Naive B cell (primary cell): ENCODE results near the gene ADAMTS17. TPM values are rescaled to one million over a fixed set of nuclear protein-coding genes. Genes with fewer than 3 reads are reported as not detected.

Experiments
- ATAC-seq, 2 donors: fragments of 150-1000 bp; cut with Tn5 transposase; 2 replicates each; pipeline ENCODE4 v1.10.0; 2021; ENCODE audit warnings: low read depth in 2 of 2, mild to moderate bottlenecking in 2 of 2, moderate library complexity in 2 of 2
- DNase-seq: peaks from one replicate; pipeline ENCODE4 v3.0.0; 2022
- H3K27ac Mint-ChIP-seq, 6 donors: one replicate each; pipeline ENCODE4 v1.8.0; 2020 to 2022; ENCODE audit warnings: mild to moderate bottlenecking in 6 of 6, mixed read lengths in 6 of 6, moderate library complexity in 5 of 6, inconsistent platforms in 2 of 6
- H3K27me3 Mint-ChIP-seq, 3 donors: one replicate each; pipeline ENCODE4 v1.8.0; 2021 to 2022; ENCODE audit warnings: mixed read lengths in 3 of 3, mild to moderate bottlenecking in 1 of 3
- H3K36me3 Mint-ChIP-seq, 2 donors: one replicate each; pipeline ENCODE4 v1.8.0; 2020 to 2022; ENCODE audit warnings: mixed read lengths in 2 of 2, inconsistent platforms in 1 of 2, mild to moderate bottlenecking in 1 of 2
- H3K4me1 Mint-ChIP-seq, 3 donors: one replicate each; pipeline ENCODE4 v1.8.0; 2020 to 2022; ENCODE audit warnings: mixed read lengths in 3 of 3, inconsistent platforms in 1 of 3, mild to moderate bottlenecking in 1 of 3, moderate library complexity in 1 of 3
- H3K4me3 Mint-ChIP-seq, 8 donors: one replicate each; pipeline ENCODE4 v1.8.0; 2020 to 2022; ENCODE audit warnings: mild to moderate bottlenecking in 8 of 8, mixed read lengths in 8 of 8, moderate library complexity in 8 of 8, inconsistent platforms in 2 of 8
- H3K9me3 Mint-ChIP-seq, 7 donors: one replicate each; pipeline ENCODE4 v1.8.0; 2020 to 2022; ENCODE audit warnings: mixed read lengths in 7 of 7, mild to moderate bottlenecking in 5 of 7, inconsistent platforms in 2 of 7, moderate library complexity in 1 of 7
- polyA plus RNA-seq, 6 donors: library from polyadenylated mRNA; unstranded; fragments of 300-500 nt; fragmentation: Illumina TruSeq; gene quantifications; one replicate each; pipeline ENCODE4 v1.2.3, GENCODE V29; 2021; ENCODE audit warnings: low read depth in 6 of 6

The ADAMTS17 gene
- polyA plus RNA-seq, 6 donors from 2014 or later = not detected

- H3K27ac Mint-ChIP-seq = no peak overlapping the region
- peaks cover 0 to 6% (median 4%) of the 10 kb centered on the region in 3 donors for H3K27me3 Mint-ChIP-seq
- H3K9me3 Mint-ChIP-seq = peaks cover 9 to 36% (median 20%) of the 10 kb centered on the region in 7 donors
- no peak for ATAC-seq
- DNase-seq = no peak
- H3K4me3 Mint-ChIP-seq = no peak overlapping the region
- no peaks in the 10 kb centered on the region for H3K4me1 Mint-ChIP-seq
- peaks cover 0 to 14% of the 10 kb centered on the region in 2 donors for H3K36me3 Mint-ChIP-seq
These were observed 311.1 kb downstream of the ADAMTS17 start for GRCh38 chr15:100030586-100031229.

GRCh38 chr15:100029868-100030479 is 311.8 kb downstream of the ADAMTS17 start:
- ATAC-seq (no peak), DNase-seq (no peak)
- peaks cover 0 to 14% of the 10 kb centered on the region in 2 donors for H3K36me3 Mint-ChIP-seq
- H3K4me3 Mint-ChIP-seq = no peak overlapping the region
- H3K27me3 Mint-ChIP-seq = peaks cover 0 to 6% (median 4%) of the 10 kb centered on the region in 3 donors
- no peaks in the 10 kb centered on the region for H3K4me1 Mint-ChIP-seq
- no peak overlapping the region for H3K27ac Mint-ChIP-seq
- H3K9me3 Mint-ChIP-seq = peaks cover 9 to 36% (median 23%) of the 10 kb centered on the region in 7 donors

- peaks cover 9 to 36% (median 23%) of the 10 kb centered on the region in 7 donors for H3K9me3 Mint-ChIP-seq
- ATAC-seq (no peak), DNase-seq (no peak)
- peaks cover 0 to 4% (median 0%) of the 10 kb centered on the region in 3 donors for H3K27me3 Mint-ChIP-seq
- no peak overlapping the region for H3K27ac Mint-ChIP-seq
- peak overlapping the region in 1 of 8 donors; percentile 42 for H3K4me3 Mint-ChIP-seq
- H3K4me1 Mint-ChIP-seq = no peaks in the 10 kb centered on the region
- H3K36me3 Mint-ChIP-seq = peaks cover 0 to 14% of the 10 kb centered on the region in 2 donors
These were observed 312.7 kb downstream of the ADAMTS17 start for GRCh38 chr15:100029045-100029444.

GRCh38 chr15:100026041-100026440 is 315.7 kb downstream of the ADAMTS17 start:
- peaks cover 0 to 14% of the 10 kb centered on the region in 2 donors for H3K36me3 Mint-ChIP-seq
- H3K4me1 Mint-ChIP-seq = no peaks in the 10 kb centered on the region
- H3K27me3 Mint-ChIP-seq = peaks cover 4 to 10% (median 6%) of the 10 kb centered on the region in 3 donors
- ATAC-seq (no peak), DNase-seq (no peak)
- H3K27ac Mint-ChIP-seq = no peak overlapping the region
- no peak overlapping the region for H3K4me3 Mint-ChIP-seq
- H3K9me3 Mint-ChIP-seq = peaks cover 8 to 36% (median 21%) of the 10 kb centered on the region in 7 donors

GRCh38 chr15:100022806-100023205 is 319.0 kb downstream of the ADAMTS17 start:
- peaks cover 8 to 19% (median 13%) of the 10 kb centered on the region in 3 donors for H3K27me3 Mint-ChIP-seq
- DNase-seq (no peak), ATAC-seq (no peak)
- H3K4me3 Mint-ChIP-seq = no peak overlapping the region
- H3K4me1 Mint-ChIP-seq = no peaks in the 10 kb centered on the region
- H3K9me3 Mint-ChIP-seq = peaks cover 0 to 16% (median 11%) of the 10 kb centered on the region in 7 donors
- H3K36me3 Mint-ChIP-seq = no peaks in the 10 kb centered on the region
- no peak overlapping the region for H3K27ac Mint-ChIP-seq

- DNase-seq = no peak
- Mint-ChIP-seq H3K27me3 (peaks cover 8 to 19% (median 13%) of the 10 kb centered on the region in 3 donors), H3K36me3 (no peaks in the 10 kb centered on the region), H3K27ac (no peak overlapping the region), H3K4me3 (no peak overlapping the region), H3K4me1 (no peaks in the 10 kb centered on the region), H3K9me3 (peaks cover 0 to 15% (median 8%) of the 10 kb centered on the region in 7 donors)
- no peak for ATAC-seq
These were observed 319.4 kb downstream of the ADAMTS17 start for GRCh38 chr15:100022391-100022790.

GRCh38 chr15:100021653-100022052 is 320.1 kb downstream of the ADAMTS17 start:
- Mint-ChIP-seq H3K27me3 (peaks cover 8 to 19% (median 13%) of the 10 kb centered on the region in 3 donors), H3K9me3 (peaks cover 0 to 10% (median 5%) of the 10 kb centered on the region in 7 donors), H3K4me1 (no peaks in the 10 kb centered on the region), H3K36me3 (no peaks in the 10 kb centered on the region), H3K27ac (no peak overlapping the region), H3K4me3 (no peak overlapping the region)
- no peak for ATAC-seq
- no peak for DNase-seq

GRCh38 chr15:100020614-100021013 is 321.2 kb downstream of the ADAMTS17 start:
- Mint-ChIP-seq H3K27ac (no peak overlapping the region), H3K4me3 (no peak overlapping the region), H3K36me3 (no peaks in the 10 kb centered on the region), H3K4me1 (no peaks in the 10 kb centered on the region), H3K9me3 (peaks cover 0 to 10% (median 5%) of the 10 kb centered on the region in 7 donors), H3K27me3 (peaks cover 8 to 27% (median 13%) of the 10 kb centered on the region in 3 donors)
- no peak for ATAC-seq
- DNase-seq = no peak

GRCh38 chr15:100020189-100020588 is 321.6 kb downstream of the ADAMTS17 start:
- no peak overlapping the region for H3K4me3 Mint-ChIP-seq
- H3K27ac Mint-ChIP-seq = no peak overlapping the region
- DNase-seq = no peak
- no peaks in the 10 kb centered on the region for H3K36me3 Mint-ChIP-seq
- H3K4me1 Mint-ChIP-seq = no peaks in the 10 kb centered on the region
- H3K27me3 Mint-ChIP-seq = peaks cover 8 to 31% (median 13%) of the 10 kb centered on the region in 3 donors
- peaks cover 0 to 10% (median 5%) of the 10 kb centered on the region in 7 donors for H3K9me3 Mint-ChIP-seq
- ATAC-seq = no peak

GRCh38 chr15:100019601-100020000 is 322.2 kb downstream of the ADAMTS17 start:
- Mint-ChIP-seq H3K27me3 (peaks cover 8 to 34% (median 13%) of the 10 kb centered on the region in 3 donors), H3K4me3 (no peak overlapping the region), H3K4me1 (no peaks in the 10 kb centered on the region), H3K27ac (no peak overlapping the region), H3K9me3 (peaks cover 0 to 10% (median 5%) of the 10 kb centered on the region in 7 donors), H3K36me3 (no peaks in the 10 kb centered on the region)
- DNase-seq (no peak), ATAC-seq (no peak)

- peaks cover 0 to 10% (median 5%) of the 10 kb centered on the region in 7 donors for H3K9me3 Mint-ChIP-seq
- H3K27me3 Mint-ChIP-seq = peaks cover 11 to 29% (median 13%) of the 10 kb centered on the region in 3 donors
- no peaks in the 10 kb centered on the region for H3K4me1 Mint-ChIP-seq
- no peak overlapping the region for H3K4me3 Mint-ChIP-seq
- no peaks in the 10 kb centered on the region for H3K36me3 Mint-ChIP-seq
- ATAC-seq = no peak
- no peak for DNase-seq
- no peak overlapping the region for H3K27ac Mint-ChIP-seq
These were observed 323.6 kb downstream of the ADAMTS17 start for GRCh38 chr15:100018191-100018590.

GRCh38 chr15:100017140-100017539 is 324.6 kb downstream of the ADAMTS17 start:
- no peaks in the 10 kb centered on the region for H3K36me3 Mint-ChIP-seq
- no peak for ATAC-seq
- H3K27ac Mint-ChIP-seq = no peak overlapping the region

GRCh38 chr15:100016632-100017031 is 325.1 kb downstream of the ADAMTS17 start:
- DNase-seq (no peak), ATAC-seq (no peak)
- Mint-ChIP-seq H3K27me3 (peaks cover 9 to 29% (median 11%) of the 10 kb centered on the region in 3 donors), H3K9me3 (peaks cover 0 to 10% (median 6%) of the 10 kb centered on the region in 7 donors), H3K27ac (no peak overlapping the region), H3K4me3 (no peak overlapping the region), H3K36me3 (no peaks in the 10 kb centered on the region), H3K4me1 (no peaks in the 10 kb centered on the region)

More at GRCh38 chr15:100017140-100017539, 324.6 kb downstream of the ADAMTS17 start:
- peaks cover 11 to 29% (median 13%) of the 10 kb centered on the region in 3 donors for H3K27me3 Mint-ChIP-seq
- H3K9me3 Mint-ChIP-seq = peaks cover 0 to 10% (median 5%) of the 10 kb centered on the region in 7 donors
- H3K4me1 Mint-ChIP-seq = no peaks in the 10 kb centered on the region
- no peak overlapping the region for H3K4me3 Mint-ChIP-seq
- no peak for DNase-seq

GRCh38 chr15:100011235-100011634 is 330.5 kb downstream of the ADAMTS17 start:
- H3K4me1 Mint-ChIP-seq = no peaks in the 10 kb centered on the region
- ATAC-seq = no peak
- H3K9me3 Mint-ChIP-seq = peaks cover 0 to 8% (median 4%) of the 10 kb centered on the region in 7 donors
- no peak for DNase-seq
- H3K4me3 Mint-ChIP-seq = no peak overlapping the region
- no peak overlapping the region for H3K27ac Mint-ChIP-seq
- H3K36me3 Mint-ChIP-seq = no peaks in the 10 kb centered on the region
- peaks cover 0 to 13% (median 4%) of the 10 kb centered on the region in 3 donors for H3K27me3 Mint-ChIP-seq
